Glutamatergic neuron (in vitro differentiated cells): ENCODE measurements around the gene FDX1. TPM values are rescaled to one million over a fixed set of nuclear protein-coding genes. Genes with fewer than 3 reads are reported as not detected.

ENCODE experiments used
- total RNA-seq: library from RNA; stranded (reverse); fragmentation: NEBNext Ultra II Directional; extraction: Animal tissue kit (Norgen Biotek cat#: 25700); gene quantifications from one replicate; pipeline ENCODE4 v1.2.1, GENCODE V29; 2021; ENCODE audit not compliant: unreplicated experiment

The FDX1 gene
- total RNA-seq, 1 donor from 2014 or later, result 5.4 TPM

Other genes starting within 250 kb of the FDX1 start
- gene RDX, start 133.3 kb upstream of the FDX1 start, total RNA-seq, result 71.7 TPM